K562 (cell line): ENCODE results near the gene ACSBG1. TPM values are rescaled to one million over a fixed set of nuclear protein-coding genes. Genes with fewer than 3 reads are reported as not detected.

ENCODE experiments used
- ATAC-seq: fragments of 200-7000 bp; cut with Tn5 transposase; 3 replicates; pipeline ENCODE4 v1.9.1; 2020; ENCODE audit warnings: moderate library complexity
- BruUV-seq: library from RNA; stranded (reverse); fragments of 400-500 nt; replicated peaks from 2 replicates; lab custom pipeline; 2021; lab: Mats Ljungman, UMichigan
- CTCF ChIA-PET: fragments of 300-600 bp; formaldehyde crosslinking; extraction: SDS; loops from one replicate; lab custom pipeline; 2021; ENCODE audit warnings: low intra/inter-chr PET ratio; lab: Yijun Ruan, JAX
- POLR2A ChIA-PET: fragments of 300-600, 350-650 bp; sonication (Branson Sonifier 250); formaldehyde crosslinking; extraction: SDS; loops from one replicate; lab custom pipeline; 2021; ENCODE audit warnings: antibody characterized with exemption, inconsistent platforms; lab: Yijun Ruan, JAX
- DNase-seq, 4 experiments: peaks; one replicate each; pipeline versions ENCODE4 v3.0.0 to v3.0.0-alpha.2; 2011 to 2018; ENCODE audit warnings: low spot score in 3 of 4, mixed read lengths in 3 of 4; ENCODE audit errors: extremely low read depth in 1 of 4
- FAIRE-seq: peaks from 2 replicates; lab custom pipeline; 2011; peaks lifted over from hg19 to GRCh38; lab: Jason Lieb, UNC
- H2AFZ ChIP-seq: 2 replicates; pipeline ENCODE4 v1.6.0; 2011; ENCODE audit warnings: low read depth, low read length, control low read depth, inconsistent platforms
- H3K27ac ChIP-seq: fragments of 200-600 bp; 3 replicates; pipeline ENCODE4 v1.8.0; 2011; ENCODE audit warnings: low read depth, mild to moderate bottlenecking, control low read depth, inconsistent platforms, low read length, moderate library complexity, mixed read lengths; ENCODE audit errors: extremely low read depth
- H3K27me3 ChIP-seq, 2 experiments: fragments of 300-600 bp in 1 of 2; 2 replicates in 1 of 2; 3 replicates in 1 of 2; pipeline versions ENCODE4 v1.6.0 to v1.8.0; 2011; ENCODE audit warnings: inconsistent platforms in 2 of 2, low read length in 2 of 2, mild to moderate bottlenecking in 1 of 2, mixed read lengths in 1 of 2, moderate library complexity in 1 of 2; ENCODE audit not compliant: control insufficient read depth in 2 of 2, insufficient read depth in 2 of 2
- H3K36me3 ChIP-seq: fragments of 300-600 bp; 3 replicates; pipeline ENCODE4 v1.8.0; 2011; ENCODE audit warnings: mild to moderate bottlenecking, low read length, inconsistent platforms; ENCODE audit not compliant: control insufficient read depth, insufficient read depth
- H3K4me1 ChIP-seq, 2 experiments: fragments of 200-600 bp in 1 of 2; replicated peaks in 1 of 2; 2 replicates in 1 of 2; 3 replicates in 1 of 2; pipeline versions ENCODE4 v1.5.1 to v1.8.0; 2011; ENCODE audit warnings: inconsistent platforms in 2 of 2, low read length in 2 of 2, mild to moderate bottlenecking in 1 of 2, mixed read lengths in 1 of 2, moderate library complexity in 1 of 2; ENCODE audit not compliant: control insufficient read depth in 2 of 2, insufficient read depth in 2 of 2
- H3K4me2 ChIP-seq: 2 replicates; pipeline ENCODE4 v1.6.1; 2011; ENCODE audit warnings: low read length, control low read depth, inconsistent platforms, mixed read lengths; ENCODE audit not compliant: insufficient read depth
- H3K4me3 ChIP-seq: fragments of 200-600 bp; sonication (generic), shearing (Covaris generic); 2 replicates; pipeline ENCODE4 v1.5.1; 2016; ENCODE audit warnings: control low read depth, inconsistent platforms
- H3K79me2 ChIP-seq: fragments of 200-600 bp; 3 replicates; pipeline ENCODE4 v1.8.0; 2011; ENCODE audit warnings: low read length, inconsistent platforms; ENCODE audit not compliant: control insufficient read depth, insufficient read depth
- H3K9ac ChIP-seq, 2 experiments: 2 replicates each; pipeline versions ENCODE4 v1.6.0 to v1.6.1; 2011; ENCODE audit warnings: low read depth in 2 of 2, low read length in 2 of 2, control low read depth in 1 of 2, inconsistent platforms in 1 of 2, mild to moderate bottlenecking in 1 of 2, mixed read lengths in 1 of 2; ENCODE audit not compliant: insufficient read depth in 1 of 2
- H3K9me1 ChIP-seq: one replicate; pipeline ENCODE4 v1.6.0; 2011; ENCODE audit warnings: inconsistent platforms, mild to moderate bottlenecking, low read length, moderate library complexity; ENCODE audit not compliant: control insufficient read depth, insufficient read depth
- H3K9me3 ChIP-seq: replicated peaks from 2 replicates; pipeline ENCODE4 v1.5.1; 2011; ENCODE audit warnings: low read depth, low read length, inconsistent platforms; ENCODE audit not compliant: control insufficient read depth, insufficient read depth
- H4K20me1 ChIP-seq: replicated peaks from 2 replicates; pipeline ENCODE4 v1.6.1; 2011; ENCODE audit warnings: low read length, inconsistent platforms, mixed read lengths; ENCODE audit not compliant: control insufficient read depth, insufficient read depth
- CREB3L1 ChIP-seq: fragments of 450-650 bp; IDR thresholded peaks from 2 replicates; pipeline ENCODE4 v1.6.1; 2014; ENCODE audit warnings: low read depth, mild to moderate bottlenecking, moderate library complexity, borderline replicate concordance
- GTF2F1 ChIP-seq: IDR thresholded peaks from 2 replicates; pipeline ENCODE4 v1.6.1; 2011; ENCODE audit warnings: low read depth, low read length, improper control_type of control experiment
- HSF4 ChIP-seq: fragments of 250-450 bp; sonication (Bioruptor Pico); IDR thresholded peaks from 2 replicates; pipeline ENCODE4 v2.1.2; 2022; ENCODE audit warnings: mild to moderate bottlenecking, moderate library complexity, borderline replicate concordance
- MITF ChIP-seq: IDR thresholded peaks from 2 replicates; pipeline ENCODE4 v1.6.1; 2014; ENCODE audit warnings: antibody characterized with exemption
- TBL1XR1 ChIP-seq, 2 experiments: IDR thresholded peaks; 2 replicates each; pipeline ENCODE4 v1.6.1; 2012; ENCODE audit warnings: improper control_type of control experiment in 2 of 2, low read length in 2 of 2, mild to moderate bottlenecking in 1 of 2
- ZKSCAN3 ChIP-seq: fragments of 250-450 bp; sonication (Bioruptor Pico); IDR thresholded peaks from 2 replicates; pipeline ENCODE4 v1.4.0; 2020
- WGBS: fragments of 100-300 bp; shearing (Covaris generic); methylation state at CpG from one replicate; pipeline ENCODE4 v1.1.6; 2016; ENCODE audit warnings: low coverage, mixed read lengths; ENCODE audit not compliant: insufficient coverage; ENCODE audit errors: missing lambda C conversion rate; 5-methylcytosine and 5-hydroxymethylcytosine counted together
- in situ Hi-C: fragments of 300-500 bp; cut with MboI; formaldehyde crosslinking; loops from 4 replicates; pipeline ENCODE4 v1.15.0; 2018; ENCODE audit warnings: inconsistent platforms, mixed read lengths
- intact Hi-C: fragments of 100-400 bp; cut with micrococcal nuclease; formaldehyde crosslinking; loops from 2 replicates; pipeline ENCODE4 v1.14.2; 2022
- polyA plus RNA-seq, 8 experiments: library from polyadenylated mRNA; depleted of rRNA in 4 of 8; stranded (reverse) in 5 of 8; unstranded in 3 of 8; fragments of >200 nt; fragmentation: Nextera tagmentation in 2 of 8; fragmentation: Illumina TruSeq in 1 of 8; extraction: Ambion mirVana in 2 of 8; extraction: Trizol in 1 of 8; gene quantifications; 2 replicates each; pipeline versions ENCODE4 v1.2.1 to v1.2.3, GENCODE V29; 2011 to 2014; ENCODE audit warnings: inconsistent platforms in 1 of 8, missing spikeins in 1 of 8
- total RNA-seq, 7 experiments: library from RNA; depleted of rRNA in 6 of 7; stranded (reverse); fragments of >200 nt in 6 of 7; fragmentation: Illumina TruSeq in 2 of 7; extraction: Trizol in 2 of 7; gene quantifications; 2 replicates each; pipeline versions ENCODE4 v1.2.1 to v1.2.3, GENCODE V29; 2011 to 2021; ENCODE audit warnings: low replicate concordance in 1 of 7

ACSBG1 gene
- total and polyA plus RNA-seq, 9 of the 15 experiments (the other 6 are each of a cell fraction or from before 2014, with no cell fraction given) = 0.36 to 6.4 (median 2.5) TPM

- H3K4me2 ChIP-seq = no peak overlapping the region
- TF ChIP-seq HSF4 (CRISPR knock-in tag) = no peak
- no peak for TF ChIP-seq MITF
- TF ChIP-seq GTF2F1 = no peak
- no peak for TF ChIP-seq TBL1XR1 (IDR thresholded peaks at IDR 0.05; ENCODE audit: low read length in 2 of 2)
- no peak for TF ChIP-seq ZKSCAN3 (CRISPR knock-in tag)
- TF ChIP-seq CREB3L1 = no peak
- WGBS = 93% methylated on average over 5 of the region's 5 CpGs
- H3K9me3 ChIP-seq = no peaks in the 10 kb centered on the region
- ChIA-PET CTCF (no interaction called here), POLR2A (interaction anchor here (0.8 to 1.7 kb wide), 2 partner anchors 9 to 1193 kb away, joined by 3 to 7 read pairs; no protein-coding TSS in a partner anchor)
- BruUV-seq = no TSS peak
- no peaks in the 10 kb centered on the region for H3K79me2 ChIP-seq
- no peak overlapping the region for H3K4me3 ChIP-seq
- no peak overlapping the region for H3K27ac ChIP-seq
- in situ Hi-C loops (no loop called here), intact Hi-C loops (no loop called here)
- no peaks in the 10 kb centered on the region for H4K20me1 ChIP-seq
- no peak for DNase-seq
- ATAC-seq = no peak
- no peak overlapping the region for H2AFZ ChIP-seq
- H3K27me3 ChIP-seq = no peaks in the 10 kb centered on the region
- H3K9ac ChIP-seq = no peak overlapping the region
- H3K36me3 ChIP-seq = peaks cover 84% of the 10 kb centered on the region
- H3K4me1 ChIP-seq = peaks cover under 1 to 8% of the 10 kb centered on the region in 2 experiments; a peak in 3 of 5 replicates
- no peaks in the 10 kb centered on the region for H3K9me1 ChIP-seq
- FAIRE-seq = no peak
These were observed 65.8 kb downstream of the ACSBG1 start for GRCh38 chr15:78168608-78169007.
